ELR (cell line): ENCODE results near the gene PLP1.
"Not testable (repeated sequence)": the region's sequence is repeated elsewhere in the genome, so short reads cannot be mapped to it uniquely, and the experiment has no call there.

Experiments
- DNase-seq: peaks from one replicate; pipeline ENCODE4 v3.0.0-alpha.2; 2015; ENCODE audit warnings: low read depth

Gene PLP1

GRCh38 chrX:103776546-103776945 is at the start of gene PLP1:
Gene PLP1 (plus strand): TSS chrX:103776840. CDS start chrX:103776996, 156 bp downstream.
- no peak for DNase-seq

GRCh38 chrX:103727115-103727514 is 49.5 kb upstream of the PLP1 start:
- no peak for DNase-seq

- no peak for DNase-seq
Measured at GRCh38 chrX:103729015-103729414, 47.6 kb upstream of the PLP1 start.

GRCh38 chrX:103730147-103730795 is 46.4 kb upstream of the PLP1 start:
- DNase-seq = no peak

GRCh38 chrX:103730796-103731493 is 45.7 kb upstream of the PLP1 start:
- peak; percentile 40 for DNase-seq

GRCh38 chrX:103733017-103733416 is 43.6 kb upstream of the PLP1 start:
- peak; percentile 16 for DNase-seq

GRCh38 chrX:103734125-103734760 is 42.4 kb upstream of the PLP1 start:
- no peak for DNase-seq

- no peak for DNase-seq
Measured at GRCh38 chrX:103737696-103738095, 38.9 kb upstream of the PLP1 start.

- no peak for DNase-seq
Measured at GRCh38 chrX:103739421-103739820, 37.2 kb upstream of the PLP1 start.

- no peak for DNase-seq
Measured at GRCh38 chrX:103741879-103742278, 34.8 kb upstream of the PLP1 start.

- DNase-seq = no peak
Measured at GRCh38 chrX:103742339-103742738, 34.3 kb upstream of the PLP1 start.

GRCh38 chrX:103747163-103747562 is 29.5 kb upstream of the PLP1 start:
- DNase-seq = no peak

- no peak for DNase-seq
Measured at GRCh38 chrX:103754401-103754800, 22.2 kb upstream of the PLP1 start.

- no peak for DNase-seq
Measured at GRCh38 chrX:103756736-103757135, 19.9 kb upstream of the PLP1 start.

- no peak for DNase-seq
Measured at GRCh38 chrX:103758555-103758954, 18.1 kb upstream of the PLP1 start.

- DNase-seq = not testable (repeated sequence)
Measured at GRCh38 chrX:103763541-103763940, 13.1 kb upstream of the PLP1 start.

- not testable (repeated sequence) for DNase-seq
Measured at GRCh38 chrX:103766813-103767555, 9.7 kb upstream of the PLP1 start.

- DNase-seq = no peak
Measured at GRCh38 chrX:103773445-103773844, 3.2 kb upstream of the PLP1 start.

- peak; percentile 52 for DNase-seq
Measured at GRCh38 chrX:103774070-103774642, 2.5 kb upstream of the PLP1 start.

- DNase-seq = no peak
Measured at GRCh38 chrX:103779141-103779789, 2.6 kb downstream of the PLP1 start.

GRCh38 chrX:103780336-103781061 is 3.9 kb downstream of the PLP1 start:
- no peak for DNase-seq
